H1 (cell line): ENCODE results near the gene OLFM3. TPM values are rescaled to one million over a fixed set of nuclear protein-coding genes. Genes with fewer than 3 reads are reported as not detected.

Experiments used
- CTCF ChIA-PET: fragments of 300-600 bp; sonication (Branson Sonifier 250); formaldehyde crosslinking; loops from one replicate; lab custom pipeline; 2021; ENCODE audit not compliant: partially characterized antibody; lab: Charles Lee
- POLR2A ChIA-PET: fragments of 300-600 bp; sonication (Branson Sonifier 250); formaldehyde crosslinking; loops from one replicate; lab custom pipeline; 2021; ENCODE audit warnings: inconsistent platforms; ENCODE audit not compliant: partially characterized antibody; lab: Charles Lee
- DNase-seq, 2 experiments: peaks; one replicate each; pipeline versions ENCODE4 v3.0.0 to v3.0.0-alpha.2; 2010 to 2022; ENCODE audit warnings: low spot score in 2 of 2, low read depth in 1 of 2, mixed read lengths in 1 of 2
- FAIRE-seq: peaks from 2 replicates; lab custom pipeline; 2011; peaks lifted over from hg19 to GRCh38; lab: Jason Lieb, UNC
- H2AFZ ChIP-seq: 2 replicates; pipeline ENCODE4 v1.8.1; 2012; ENCODE audit warnings: low read length, inconsistent platforms
- H2AK5ac ChIP-seq: 2 replicates; pipeline ENCODE4 v1.6.1; 2013; ENCODE audit warnings: low read depth, low read length
- H2BK120ac ChIP-seq: replicated peaks from 2 replicates; pipeline ENCODE3; 2013; ENCODE audit warnings: low read depth, low read length, inconsistent platforms
- H2BK12ac ChIP-seq: 2 replicates; pipeline ENCODE4 v1.6.1; 2013; ENCODE audit warnings: low read depth, low read length
- H2BK15ac ChIP-seq: 2 replicates; pipeline ENCODE4 v1.6.1; 2013; ENCODE audit warnings: low read length
- H2BK20ac ChIP-seq: 2 replicates; pipeline ENCODE4 v1.6.1; 2013; ENCODE audit warnings: low read length
- H2BK5ac ChIP-seq: 2 replicates; pipeline ENCODE4 v1.6.1; 2013; ENCODE audit warnings: low read depth, low read length
- H3K14ac ChIP-seq: 2 replicates; pipeline ENCODE4 v1.6.1; 2013; ENCODE audit warnings: inconsistent platforms; ENCODE audit not compliant: insufficient read length
- H3K18ac ChIP-seq: 2 replicates; pipeline ENCODE4 v1.6.1; 2013; ENCODE audit warnings: low read length; ENCODE audit errors: extremely low read depth
- H3K23ac ChIP-seq: 2 replicates; pipeline ENCODE4 v1.6.1; 2013; ENCODE audit warnings: inconsistent platforms; ENCODE audit not compliant: insufficient read length
- H3K23me2 ChIP-seq: 2 replicates; pipeline ENCODE4 v1.6.1; 2013; ENCODE audit warnings: low read depth, low read length
- H3K27ac ChIP-seq: 2 replicates; pipeline ENCODE4 v1.6.1; 2011; ENCODE audit warnings: low read depth, low read length, inconsistent platforms
- H3K27me3 ChIP-seq, 4 experiments: replicated peaks in 1 of 4; 1 replicate in 1 of 4; 2 replicates in 3 of 4; pipeline versions ENCODE4 v1.6.1 to v1.8.1; 2011 to 2013; ENCODE audit warnings: low read length in 3 of 4, mild to moderate bottlenecking in 3 of 4, inconsistent platforms in 2 of 4, mixed read lengths in 2 of 4, moderate library complexity in 1 of 4; ENCODE audit not compliant: control insufficient read depth in 3 of 4, insufficient read depth in 3 of 4; ENCODE audit errors: extremely low read depth in 1 of 4
- H3K36me3 ChIP-seq, 4 experiments: 2 replicates each; pipeline versions ENCODE4 v1.6.1 to v1.8.1; 2011 to 2013; ENCODE audit warnings: mild to moderate bottlenecking in 4 of 4, low read length in 3 of 4, moderate library complexity in 2 of 4, control low read depth in 1 of 4, inconsistent platforms in 1 of 4; ENCODE audit not compliant: insufficient read depth in 4 of 4, control insufficient read depth in 2 of 4
- H3K4ac ChIP-seq: replicated peaks from 2 replicates; pipeline ENCODE3; 2013; ENCODE audit warnings: low read length, low read depth, mixed read lengths, inconsistent platforms; ENCODE audit not compliant: insufficient read length
- H3K4me1 ChIP-seq, 4 experiments: replicated peaks in 1 of 4; 1 replicate in 1 of 4; 2 replicates in 3 of 4; pipeline versions ENCODE4 v1.6.1 to v1.8.1; 2011 to 2013; ENCODE audit warnings: low read length in 3 of 4, inconsistent platforms in 2 of 4, mixed read lengths in 1 of 4; ENCODE audit not compliant: insufficient read depth in 4 of 4, control insufficient read depth in 3 of 4
- H3K4me2 ChIP-seq, 2 experiments: 2 replicates each; pipeline versions ENCODE4 v1.6.1 to v1.8.1; 2011 to 2013; ENCODE audit warnings: low read depth in 2 of 2, low read length in 2 of 2, control low read depth in 1 of 2, inconsistent platforms in 1 of 2, mild to moderate bottlenecking in 1 of 2; ENCODE audit not compliant: insufficient read depth in 1 of 2
- H3K4me3 ChIP-seq, 4 experiments: fragments of 200-600, 300-600 bp in 1 of 4; sonication (generic), shearing (Covaris generic), sonication (Bioruptor Twin) in 1 of 4; 2 replicates each; pipeline versions ENCODE4 v1.5.1 to v1.8.1; 2011 to 2016; ENCODE audit warnings: low read length in 4 of 4, low read depth in 3 of 4, control low read depth in 2 of 4, inconsistent platforms in 2 of 4, mild to moderate bottlenecking in 2 of 4, mixed read lengths in 1 of 4, moderate library complexity in 1 of 4; ENCODE audit not compliant: insufficient read depth in 2 of 4; ENCODE audit errors: extremely low read depth in 1 of 4
- H3K56ac ChIP-seq: replicated peaks from 2 replicates; pipeline ENCODE3; 2013; ENCODE audit warnings: low read depth, mild to moderate bottlenecking, mixed read lengths, low read length, inconsistent platforms; ENCODE audit not compliant: insufficient read length
- H3K79me1 ChIP-seq: 2 replicates; pipeline ENCODE4 v1.6.1; 2013; ENCODE audit warnings: low read depth, low read length, control low read depth
- H3K79me2 ChIP-seq, 2 experiments: 2 replicates each; pipeline versions ENCODE4 v1.6.1 to v1.8.1; 2012 to 2013; ENCODE audit warnings: low read length in 2 of 2, mild to moderate bottlenecking in 2 of 2, inconsistent platforms in 1 of 2; ENCODE audit not compliant: insufficient read depth in 2 of 2, control insufficient read depth in 1 of 2
- H3K9ac ChIP-seq, 4 experiments: replicated peaks in 1 of 4; 1 replicate in 1 of 4; 2 replicates in 3 of 4; pipeline versions ENCODE4 v1.6.1 to v1.8.1; 2011 to 2013; ENCODE audit warnings: low read depth in 3 of 4, low read length in 3 of 4, control low read depth in 2 of 4, mild to moderate bottlenecking in 2 of 4, moderate library complexity in 2 of 4, inconsistent platforms in 1 of 4; ENCODE audit errors: extremely low read depth in 1 of 4
- H3K9me3 ChIP-seq, 2 experiments: 2 replicates each; pipeline versions ENCODE4 v1.6.1 to v1.8.1; 2012 to 2013; ENCODE audit warnings: mild to moderate bottlenecking in 2 of 2, moderate library complexity in 2 of 2, control low read depth in 1 of 2, inconsistent platforms in 1 of 2, low read depth in 1 of 2, low read length in 1 of 2, mixed read lengths in 1 of 2; ENCODE audit not compliant: insufficient read depth in 2 of 2
- H4K20me1 ChIP-seq, 2 experiments: replicated peaks in 1 of 2; 2 replicates each; pipeline versions ENCODE3 to v1.8.1; 2011 to 2013; ENCODE audit warnings: inconsistent platforms in 2 of 2, low read length in 2 of 2, mild to moderate bottlenecking in 1 of 2; ENCODE audit not compliant: insufficient read depth in 2 of 2, control insufficient read depth in 1 of 2
- H4K5ac ChIP-seq: 2 replicates; pipeline ENCODE4 v1.6.1; 2013; ENCODE audit warnings: low read length, low read depth, mixed read lengths, inconsistent platforms; ENCODE audit not compliant: insufficient read length
- H4K8ac ChIP-seq: 2 replicates; pipeline ENCODE4 v1.8.0; 2013; ENCODE audit warnings: mild to moderate bottlenecking, moderate library complexity, low read length, inconsistent platforms; ENCODE audit not compliant: insufficient read depth; ENCODE audit errors: extremely low read depth
- H4K91ac ChIP-seq: replicated peaks from 2 replicates; pipeline ENCODE3; 2013; ENCODE audit warnings: low read length, mixed read lengths, inconsistent platforms; ENCODE audit not compliant: insufficient read length
- BACH1 ChIP-seq: IDR thresholded peaks from 2 replicates; pipeline ENCODE4 v1.6.1; 2012; ENCODE audit warnings: low read length, improper control_type of control experiment
- CHD1 ChIP-seq: IDR thresholded peaks from 2 replicates; pipeline ENCODE4 v1.6.1; 2012; ENCODE audit warnings: low read depth, low read length, improper control_type of control experiment
- EGR1 ChIP-seq: IDR thresholded peaks from 2 replicates; pipeline ENCODE4 v1.6.1; 2011; ENCODE audit warnings: low read depth, low read length, borderline replicate concordance
- EP300 ChIP-seq, 2 experiments: IDR thresholded peaks; 1 replicate in 1 of 2; 2 replicates in 1 of 2; pipeline ENCODE4 v1.6.1; 2011 to 2012; ENCODE audit warnings: low read depth in 2 of 2, low read length in 2 of 2, mild to moderate bottlenecking in 2 of 2, borderline replicate concordance in 1 of 2, inconsistent platforms in 1 of 2, moderate library complexity in 1 of 2
- HDAC2 ChIP-seq, 2 experiments: fragments of 300-600 bp in 1 of 2; sonication (generic) in 1 of 2; IDR thresholded peaks; 2 replicates each; pipeline ENCODE4 v1.6.1; 2011 to 2012; ENCODE audit warnings: low read depth in 2 of 2, low read length in 2 of 2, mild to moderate bottlenecking in 2 of 2, moderate library complexity in 2 of 2, borderline replicate concordance in 1 of 2, inconsistent platforms in 1 of 2
- NANOG ChIP-seq: IDR thresholded peaks from 2 replicates; pipeline ENCODE4 v1.6.1; 2011; ENCODE audit warnings: low read length, low read depth, mild to moderate bottlenecking, inconsistent platforms; ENCODE audit not compliant: insufficient read depth, poor library complexity, severe bottlenecking
- PHF8 ChIP-seq: fragments of 200-600 bp; sonication (generic); conservative IDR thresholded peaks from 2 replicates; pipeline ENCODE4 v1.7.1; 2012; ENCODE audit warnings: low read depth, mild to moderate bottlenecking, inconsistent platforms, low read length, moderate library complexity
- RAD21 ChIP-seq, 2 experiments: IDR thresholded peaks in 1 of 2; conservative IDR thresholded peaks in 1 of 2; 2 replicates each; pipeline ENCODE4 v1.6.1; 2011; ENCODE audit warnings: low read depth in 2 of 2, low read length in 2 of 2, improper control_type of control experiment in 1 of 2, inconsistent platforms in 1 of 2, mild to moderate bottlenecking in 1 of 2, moderate library complexity in 1 of 2
- SIN3A ChIP-seq, 2 experiments: IDR thresholded peaks in 1 of 2; conservative IDR thresholded peaks in 1 of 2; 2 replicates each; pipeline ENCODE4 v1.6.1; 2011 to 2012; ENCODE audit warnings: low read length in 2 of 2, improper control_type of control experiment in 1 of 2, low read depth in 1 of 2, mild to moderate bottlenecking in 1 of 2
- WGBS, 2 experiments: shearing (Covaris generic) in 1 of 2; methylation state at CpG; one replicate each; pipeline versions ENCODE4 v1.1.6 to v1.1.7; 2013 to 2015; ENCODE audit warnings: low lambda C conversion rate in 2 of 2, mixed read lengths in 2 of 2, inconsistent platforms in 1 of 2, low coverage in 1 of 2, missing lambda C conversion rate in 1 of 2; ENCODE audit not compliant: insufficient replicate concordance in 2 of 2, insufficient coverage in 1 of 2, insufficient read length in 1 of 2; ENCODE audit errors: extremely low coverage in 1 of 2, missing lambda C conversion rate in 1 of 2; 5-methylcytosine and 5-hydroxymethylcytosine counted together
- polyA plus RNA-seq, 7 experiments: library from polyadenylated mRNA; depleted of rRNA in 3 of 7; stranded (reverse) in 5 of 7; unstranded in 2 of 7; fragments of >200 nt in 5 of 7; fragments of 200-250 nt in 2 of 7; gene quantifications; 1 replicate in 5 of 7; 2 replicates in 1 of 7; 4 replicates in 1 of 7; pipeline versions ENCODE4 v1.2.1 to v1.2.3, GENCODE V29; 2011 to 2013; ENCODE audit warnings: missing spikeins in 2 of 7, mixed read lengths in 2 of 7
- total RNA-seq: library from RNA; stranded (reverse); fragmentation: NEBNext Ultra II Directional; extraction: Animal tissue kit (Norgen Biotek cat#: 25700); gene quantifications from 2 replicates; pipeline ENCODE4 v1.2.1, GENCODE V29; 2021

The OLFM3 gene
- total and polyA plus RNA-seq, 2 of the 8 experiments (the other 6 are each of a cell fraction or from before 2014, with no cell fraction given), result 0.30 to 0.32 TPM

GRCh38 chr1:101914473-101915242 lies 82.1 kb downstream of the OLFM3 start:
- WGBS, 2 experiments, result 85% methylated on average over 4 of the region's 4 CpGs; no CpG with 5 or more reads in 1 of the 2 experiments
- FAIRE-seq, result no peak
- H3K23ac ChIP-seq, result no peak overlapping the region

More at GRCh38 chr1:101914473-101915242, 82.1 kb downstream of the OLFM3 start:
- Histone ChIP-seq H2BK15ac (no peak overlapping the region), H2BK20ac (no peak overlapping the region), H2BK5ac (no peak overlapping the region), H3K4me2 (no peak overlapping the region), H3K14ac (no peak overlapping the region), H3K79me2 (no peaks in the 10 kb centered on the region), H3K4ac (no peak overlapping the region), H3K27ac (no peak overlapping the region), H4K5ac (no peak overlapping the region), H4K91ac (no peak overlapping the region), H4K20me1 (no peaks in the 10 kb centered on the region), H3K36me3 (no peaks in the 10 kb centered on the region), H3K27me3 (no peaks in the 10 kb centered on the region), H3K9ac (no peak overlapping the region), H2BK120ac (no peak overlapping the region), H3K18ac (no peak overlapping the region), H2AFZ (no peak overlapping the region), H3K4me3 (no peak overlapping the region), H3K23me2 (no peaks in the 10 kb centered on the region), H3K9me3 (no peaks in the 10 kb centered on the region), H3K79me1 (no peaks in the 10 kb centered on the region), H3K56ac (no peak overlapping the region), H2AK5ac (no peak overlapping the region), H4K8ac (no peak overlapping the region), H2BK12ac (no peak overlapping the region), H3K4me1 (no peaks in the 10 kb centered on the region)
- POLR2A ChIA-PET, result no interaction called here
- TF ChIP-seq EP300 (IDR thresholded peaks at IDR 0.05; ENCODE audit: borderline replicate concordance in 1 of 2, low read depth in 2 of 2, low read length in 2 of 2) (no peak), PHF8 (no peak), RAD21 (IDR thresholded peaks at IDR 0.05 in 1 of 2, conservative IDR thresholded peaks at IDR 0.05 in 1 of 2; ENCODE audit: low read depth in 2 of 2, low read length in 2 of 2) (no peak), SIN3A (conservative IDR thresholded peaks at IDR 0.05 in 1 of 2, IDR thresholded peaks at IDR 0.05 in 1 of 2; ENCODE audit: low read depth in 1 of 2, low read length in 2 of 2) (no peak), BACH1 (no peak), NANOG (no peak), CHD1 (no peak), EGR1 (no peak), HDAC2 (IDR thresholded peaks at IDR 0.05; ENCODE audit: borderline replicate concordance in 1 of 2, low read depth in 2 of 2, low read length in 2 of 2) (no peak)
- DNase-seq, result no peak
- CTCF ChIA-PET, result interaction anchor here (0.6 to 0.7 kb wide), 2 partner anchors 260 to 347 kb away, joined by 3 read pairs; no protein-coding TSS in a partner anchor
